Uterus (tissue), 2 donors: ENCODE data around the gene HYPK.

Source experiments
- POLR2A ChIP-seq, 2 donors: fragments of 450-650 bp; IDR thresholded peaks; one replicate each; pipeline ENCODE4 v1.6.1; 2016; ENCODE audit warnings: antibody characterized with exemption in 2 of 2, mild to moderate bottlenecking in 1 of 2, moderate library complexity in 1 of 2
- TF ChIP-seq, protein P1 (sequence below), 4 experiments: fragments of 200-600 bp in 2 of 4; fragments of 450-650 bp in 2 of 4; sonication (generic) in 2 of 4; IDR thresholded peaks; one replicate each; pipeline ENCODE4 v1.5.1; 2016 to 2019; ENCODE audit warnings: antibody characterized with exemption in 4 of 4, mild to moderate bottlenecking in 2 of 4, moderate library complexity in 1 of 4

DNA sequence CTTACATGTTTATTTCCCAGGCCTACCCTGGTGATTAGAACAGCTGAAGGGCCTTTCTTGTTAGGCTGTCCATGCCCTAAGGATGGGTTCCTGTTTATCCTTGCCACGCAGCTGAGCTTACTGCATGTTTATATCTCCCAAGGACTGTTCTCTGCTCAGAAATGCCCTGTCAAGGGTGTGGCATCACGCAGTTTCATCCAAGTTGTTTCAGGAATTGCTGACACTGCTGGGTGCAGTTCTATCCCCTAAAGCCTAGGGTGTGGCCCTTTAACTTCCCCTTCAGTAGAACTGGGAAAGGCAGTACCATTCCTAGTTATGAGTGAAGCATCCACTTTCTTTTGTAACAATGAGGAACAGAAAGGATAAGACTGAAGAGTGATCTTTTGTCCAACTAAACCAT lies 28.6 kb upstream of the HYPK start:
- TF ChIP-seq, protein P1, sequence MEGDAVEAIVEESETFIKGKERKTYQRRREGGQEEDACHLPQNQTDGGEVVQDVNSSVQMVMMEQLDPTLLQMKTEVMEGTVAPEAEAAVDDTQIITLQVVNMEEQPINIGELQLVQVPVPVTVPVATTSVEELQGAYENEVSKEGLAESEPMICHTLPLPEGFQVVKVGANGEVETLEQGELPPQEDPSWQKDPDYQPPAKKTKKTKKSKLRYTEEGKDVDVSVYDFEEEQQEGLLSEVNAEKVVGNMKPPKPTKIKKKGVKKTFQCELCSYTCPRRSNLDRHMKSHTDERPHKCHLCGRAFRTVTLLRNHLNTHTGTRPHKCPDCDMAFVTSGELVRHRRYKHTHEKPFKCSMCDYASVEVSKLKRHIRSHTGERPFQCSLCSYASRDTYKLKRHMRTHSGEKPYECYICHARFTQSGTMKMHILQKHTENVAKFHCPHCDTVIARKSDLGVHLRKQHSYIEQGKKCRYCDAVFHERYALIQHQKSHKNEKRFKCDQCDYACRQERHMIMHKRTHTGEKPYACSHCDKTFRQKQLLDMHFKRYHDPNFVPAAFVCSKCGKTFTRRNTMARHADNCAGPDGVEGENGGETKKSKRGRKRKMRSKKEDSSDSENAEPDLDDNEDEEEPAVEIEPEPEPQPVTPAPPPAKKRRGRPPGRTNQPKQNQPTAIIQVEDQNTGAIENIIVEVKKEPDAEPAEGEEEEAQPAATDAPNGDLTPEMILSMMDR (IDR thresholded peaks at IDR 0.05) = no peak
- no peak for TF ChIP-seq POLR2A (IDR thresholded peaks at IDR 0.05)
